HG02870 (cell line): Measurements from ENCODE around the gene ASIC1.

Source experiments
- ATAC-seq: cut with Tn5 transposase; IDR thresholded peaks from one replicate; pipeline ENCODE4 v1.9.1; 2021; ENCODE audit warnings: mild to moderate bottlenecking, moderate library complexity; ENCODE audit not compliant: unreplicated experiment

The ASIC1 gene

GRCh38 chr12:50040657-50041056 is 16.7 kb upstream of the ASIC1 start:
- no peak for ATAC-seq

DNA sequence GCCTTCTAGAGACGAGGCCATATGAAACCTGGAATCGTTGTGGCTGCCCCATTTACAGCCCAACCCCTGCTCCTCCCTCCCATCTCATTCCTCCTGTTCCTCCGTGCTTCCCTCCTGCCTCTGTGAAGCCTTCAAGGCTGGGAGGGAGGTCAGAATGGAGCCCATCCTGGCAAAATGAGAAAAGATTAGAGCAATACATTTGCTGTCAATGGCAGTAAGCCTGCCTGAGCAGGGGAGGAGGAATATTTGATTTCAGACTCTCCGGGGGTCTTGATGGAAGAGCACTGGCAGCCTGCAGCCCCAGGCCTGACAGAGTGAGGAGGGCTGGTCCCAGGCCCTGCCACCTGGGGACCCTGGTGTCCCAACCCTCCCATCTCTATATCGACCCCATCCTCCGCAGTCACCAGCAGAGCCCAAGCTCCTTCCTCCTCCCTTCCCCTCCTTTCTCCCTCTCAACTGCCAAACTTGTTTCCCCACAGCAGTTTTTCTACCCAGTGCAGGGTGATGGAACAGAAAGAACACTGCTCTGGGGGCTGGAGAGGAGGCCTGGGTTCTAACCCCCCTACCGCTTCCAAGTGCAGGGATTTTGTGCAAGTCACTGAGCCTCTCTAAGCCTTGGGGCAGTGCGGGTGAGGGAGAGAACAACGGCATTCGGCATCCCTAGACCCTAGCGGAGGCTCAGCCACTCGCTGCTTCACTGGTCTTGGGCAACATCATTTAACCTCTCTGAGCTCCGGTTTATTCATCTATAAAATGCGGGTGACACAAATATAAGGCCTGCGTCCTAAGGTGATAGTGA is 16.1 kb upstream of the ASIC1 start:
- no peak for ATAC-seq

DNA sequence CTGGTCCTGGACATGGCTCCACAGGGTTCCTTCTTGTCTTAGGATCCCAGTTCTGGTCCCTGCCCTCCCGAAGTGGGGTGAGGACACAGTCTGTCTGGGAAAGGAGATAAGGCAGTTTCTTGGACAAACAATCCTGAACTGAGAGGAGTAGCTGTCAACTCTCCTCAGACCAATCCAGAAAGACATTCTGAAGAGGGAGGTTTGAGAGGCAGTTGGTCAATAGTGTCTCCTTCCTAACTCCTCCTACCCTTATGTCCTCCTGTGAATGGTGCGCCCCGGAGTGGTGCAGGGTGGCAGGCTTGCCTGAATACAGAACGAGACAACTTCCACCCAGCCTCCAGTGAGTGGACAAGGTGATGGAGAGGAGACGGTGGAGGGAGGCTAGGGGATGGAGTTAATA is 15.4 kb upstream of the ASIC1 start:
- no peak for ATAC-seq

- ATAC-seq, result no peak
These were observed 14.7 kb upstream of the ASIC1 start for GRCh38 chr12:50042693-50043092.

DNA sequence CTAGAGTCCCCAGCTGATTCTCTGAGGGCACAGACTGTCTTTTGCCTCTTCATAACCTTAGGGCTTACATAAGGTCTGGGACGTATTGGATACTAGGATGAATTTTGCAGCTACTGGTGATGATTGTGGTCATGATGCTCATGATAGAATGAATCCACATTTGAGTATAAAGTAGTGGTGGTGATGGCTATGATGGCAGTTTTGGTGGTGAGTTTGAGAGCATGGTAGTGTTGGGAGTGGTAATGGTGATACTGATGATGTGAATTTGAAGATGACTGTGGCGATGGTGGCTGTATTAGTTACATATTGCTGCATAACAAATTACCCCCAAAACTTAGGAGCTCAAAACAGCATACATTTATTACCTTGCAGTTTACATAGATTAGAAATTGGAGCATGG is 14.1 kb upstream of the ASIC1 start:
- no peak for ATAC-seq

DNA sequence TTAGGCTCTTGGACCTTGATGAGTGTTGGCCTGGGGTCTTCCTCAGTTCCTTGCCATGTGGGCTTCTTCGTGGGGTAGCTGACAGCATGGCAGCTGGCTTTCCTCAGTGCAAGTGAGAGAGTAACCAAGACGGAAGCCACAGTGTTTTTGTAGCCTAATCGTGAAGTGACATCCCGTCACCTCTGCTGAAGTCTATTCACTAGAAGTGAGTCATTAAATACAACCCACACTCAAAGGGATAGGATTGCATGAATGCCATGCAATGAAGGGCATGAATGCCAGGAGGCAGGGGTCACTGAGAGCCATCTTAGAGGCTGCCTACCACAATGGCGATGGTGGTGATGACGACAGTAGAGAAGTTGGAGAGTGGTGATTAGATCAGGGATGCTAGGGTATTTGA is 13.5 kb upstream of the ASIC1 start:
- no peak for ATAC-seq

GRCh38 chr12:50047693-50048250 is 9.6 kb upstream of the ASIC1 start:
- no peak for ATAC-seq

GRCh38 chr12:50049254-50050118 is 7.9 kb upstream of the ASIC1 start:
- ATAC-seq, result no peak

DNA sequence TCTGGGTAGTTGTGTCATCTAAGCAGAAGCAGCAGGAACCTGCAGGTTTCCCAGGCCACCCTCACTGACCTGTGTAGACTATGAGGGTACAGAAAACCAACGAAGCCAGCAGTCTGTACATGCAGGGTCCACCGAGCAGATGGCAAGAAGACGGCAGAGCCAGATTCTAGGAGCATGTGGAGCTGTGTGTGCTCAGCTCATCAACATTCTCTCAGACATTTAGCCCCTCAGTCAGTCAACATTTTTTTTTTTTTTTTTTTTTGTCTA is 7.3 kb upstream of the ASIC1 start:
- no peak for ATAC-seq

- no peak for ATAC-seq
These were observed 6.8 kb upstream of the ASIC1 start for GRCh38 chr12:50050410-50051098.

DNA sequence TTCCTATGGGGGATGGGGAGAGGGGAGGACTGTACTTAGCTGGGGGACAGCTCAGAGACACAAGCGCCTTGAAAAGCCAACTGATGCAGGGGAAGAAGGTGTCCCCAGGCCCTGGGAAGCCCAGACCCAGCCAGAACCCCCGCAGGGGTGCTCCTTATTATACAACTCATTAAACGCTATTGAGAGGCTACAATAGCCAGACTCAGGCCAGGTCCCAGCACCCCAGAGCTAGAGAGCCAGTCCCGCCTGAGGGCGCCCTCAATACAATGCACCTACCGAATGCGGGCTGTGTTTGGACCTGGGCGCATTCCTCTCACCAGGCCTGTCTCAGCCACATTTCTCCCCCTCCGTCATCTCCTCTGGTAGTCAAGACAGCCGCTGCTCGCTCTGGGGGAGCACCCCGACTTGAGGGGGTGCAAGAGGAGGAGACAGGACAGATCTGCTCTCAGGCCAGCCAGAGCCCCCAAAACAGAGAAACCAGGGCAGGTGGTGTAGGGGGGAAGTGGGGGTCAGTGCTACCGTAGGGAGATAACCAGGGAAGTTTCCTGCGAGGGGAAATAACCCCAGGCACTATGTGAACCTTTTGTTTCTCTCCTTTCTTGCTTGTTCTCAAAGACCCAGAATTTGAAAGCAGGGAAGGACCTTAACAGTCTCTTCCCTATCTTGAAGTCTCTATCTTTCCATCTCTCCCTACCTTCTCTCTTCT is 6.1 kb upstream of the ASIC1 start:
- ATAC-seq, result no peak

- ATAC-seq, result no peak
These were observed 4.9 kb upstream of the ASIC1 start for GRCh38 chr12:50052544-50052943.

GRCh38 chr12:50052964-50053363 is 4.4 kb upstream of the ASIC1 start:
- ATAC-seq, result no peak

GRCh38 chr12:50053583-50053982 is 3.8 kb upstream of the ASIC1 start:
- no peak for ATAC-seq

DNA sequence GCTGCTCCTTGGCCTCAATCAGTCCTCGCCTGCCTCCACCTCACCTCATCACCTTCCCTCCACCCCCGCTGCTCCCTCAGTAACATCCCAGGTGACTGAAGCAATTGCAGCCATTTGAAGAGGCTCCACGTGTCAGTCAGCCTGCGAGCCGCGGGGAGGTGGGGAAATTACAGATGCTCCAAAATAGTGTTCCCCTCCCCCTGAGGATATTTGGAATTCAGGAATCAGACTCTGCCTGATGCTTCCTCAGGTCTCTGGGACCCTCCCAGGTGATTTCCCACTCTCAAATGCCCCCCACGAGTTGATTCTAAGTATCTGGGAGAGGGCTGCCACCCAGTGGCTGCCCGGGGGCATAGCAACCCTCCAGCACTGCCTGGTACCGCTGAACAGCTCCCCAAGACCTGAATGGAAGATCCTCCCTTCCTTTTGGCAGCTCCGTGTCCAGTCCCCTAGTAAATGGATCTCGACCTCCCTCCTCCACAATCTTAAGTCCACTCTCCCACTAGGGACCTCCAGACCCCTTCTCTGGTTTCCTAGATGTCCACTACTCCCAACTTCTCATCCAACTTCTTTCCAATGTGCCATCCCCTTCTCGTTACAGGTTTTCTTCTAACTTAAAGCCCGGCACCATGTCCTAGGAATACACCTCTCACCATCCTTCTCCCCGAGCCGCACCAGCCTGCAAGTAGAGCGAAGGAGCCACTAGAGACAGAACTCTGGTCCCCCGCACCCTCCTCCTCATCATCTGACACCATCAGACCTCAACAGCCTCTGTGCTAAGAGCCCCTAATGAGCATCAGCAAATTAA is 1.4 kb upstream of the ASIC1 start:
- ATAC-seq, result no peak

- no peak for ATAC-seq
These were observed 788 bp upstream of the ASIC1 start for GRCh38 chr12:50056639-50056976.

DNA sequence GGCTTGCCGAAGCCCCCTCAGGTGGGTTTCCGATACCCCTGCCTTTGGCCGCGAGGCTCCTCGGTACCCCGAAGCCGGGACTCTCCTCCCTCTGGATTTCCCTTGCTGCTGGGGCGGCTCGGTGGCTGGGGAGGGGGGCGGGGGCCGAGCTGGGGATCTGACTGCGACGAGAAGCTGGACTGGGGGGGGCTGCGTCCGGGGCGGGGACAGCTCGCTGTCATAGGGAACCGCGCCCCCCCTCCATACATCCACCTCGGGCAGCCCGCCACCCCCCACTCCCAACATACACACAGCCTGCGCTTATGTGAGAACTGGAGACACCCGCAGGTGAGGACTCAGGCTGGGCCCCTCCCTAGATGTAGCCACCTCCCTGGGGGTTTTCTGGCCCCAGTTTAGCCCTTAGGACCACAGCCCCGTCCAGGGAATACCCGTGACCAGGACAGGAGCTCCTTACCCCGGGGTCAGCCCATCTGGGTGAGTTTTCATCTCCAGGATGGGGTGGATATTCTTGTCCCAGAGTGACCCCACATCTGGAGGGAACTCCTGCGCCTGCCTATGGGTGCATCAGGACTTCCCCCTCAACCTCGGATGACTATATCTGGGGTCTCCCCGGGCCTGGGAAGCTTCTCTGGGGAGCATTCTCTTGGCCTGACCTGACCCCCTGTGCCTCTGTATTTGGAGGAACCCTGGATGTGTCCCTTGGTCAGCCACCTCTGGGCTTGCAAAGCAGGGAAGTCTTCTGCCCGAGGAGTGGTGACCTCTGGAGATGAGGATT is 687 bp downstream of the ASIC1 start:
- ATAC-seq, result no peak

DNA sequence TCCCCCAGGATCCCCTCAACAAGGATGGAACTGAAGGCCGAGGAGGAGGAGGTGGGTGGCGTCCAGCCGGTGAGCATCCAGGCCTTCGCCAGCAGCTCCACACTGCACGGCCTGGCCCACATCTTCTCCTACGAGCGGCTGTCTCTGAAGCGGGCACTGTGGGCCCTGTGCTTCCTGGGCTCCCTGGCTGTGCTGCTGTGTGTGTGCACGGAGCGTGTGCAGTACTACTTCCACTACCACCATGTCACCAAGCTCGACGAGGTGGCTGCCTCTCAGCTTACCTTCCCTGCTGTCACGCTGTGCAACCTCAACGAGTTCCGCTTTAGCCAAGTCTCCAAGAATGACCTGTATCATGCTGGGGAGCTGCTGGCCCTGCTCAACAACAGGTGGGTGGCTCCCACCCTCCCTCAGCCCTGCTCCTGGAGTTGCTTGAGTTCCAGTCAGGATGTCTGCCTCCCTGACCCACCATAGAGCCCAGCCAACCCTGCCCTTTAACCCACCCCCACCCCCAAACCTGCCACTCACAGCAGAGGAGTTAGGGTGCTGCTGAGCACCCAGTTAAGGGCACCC is 1.4 kb downstream of the ASIC1 start:
- no peak for ATAC-seq

DNA sequence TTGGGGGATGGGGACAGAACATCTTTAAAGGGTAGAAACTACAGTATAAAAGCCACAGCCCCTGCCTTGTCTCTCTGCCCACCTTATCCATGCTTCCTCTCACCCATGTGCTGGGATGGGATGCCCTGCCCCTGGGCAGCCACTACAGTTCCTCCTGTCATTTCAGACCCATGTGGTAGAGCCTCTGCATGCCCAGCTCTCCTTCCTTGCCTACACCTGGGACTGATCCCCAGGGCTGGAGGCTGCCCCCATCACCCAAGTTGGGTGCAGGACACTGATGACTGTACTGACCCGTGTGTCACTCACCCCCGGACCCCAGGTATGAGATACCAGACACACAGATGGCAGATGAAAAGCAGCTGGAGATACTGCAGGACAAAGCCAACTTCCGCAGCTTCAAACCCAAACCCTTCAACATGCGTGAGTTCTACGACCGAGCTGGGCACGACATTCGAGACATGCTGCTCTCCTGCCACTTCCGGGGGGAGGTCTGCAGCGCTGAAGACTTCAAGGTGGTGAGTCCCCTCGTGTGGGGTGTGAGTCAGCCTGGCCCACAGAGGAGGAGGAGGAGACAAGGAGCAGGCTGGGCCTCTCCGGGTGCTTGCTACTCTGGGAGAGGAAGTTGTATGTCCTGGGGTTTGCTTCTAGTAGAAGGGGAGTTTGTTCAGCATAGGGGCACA is 2.2 kb downstream of the ASIC1 start:
- no peak for ATAC-seq
